Common myeloid progenitor, CD34-positive (primary cell): ENCODE measurements around the gene PEMT.

Source experiments
- CTCF ChIA-PET: fragments of 350-600 bp; sonication (Branson Sonifier 250); formaldehyde crosslinking; loops from one replicate; lab custom pipeline; 2021; ENCODE audit warnings: antibody characterized with exemption; lab: Charles Lee
- POLR2A ChIA-PET: fragments of 350-600 bp; sonication (Branson Sonifier 250); formaldehyde crosslinking; loops from one replicate; lab custom pipeline; 2021; ENCODE audit warnings: antibody characterized with exemption; lab: Charles Lee
- DNase-seq, 3 donors: peaks; one replicate each; pipeline versions ENCODE4 v3.0.0 to v3.0.0-alpha.2; 2013
- H3K27ac ChIP-seq, 2 experiments: 1 replicate in 1 of 2; 2 replicates in 1 of 2; pipeline ENCODE4 v1.7.0; 2013; ENCODE audit warnings: inconsistent platforms in 2 of 2, low read length in 2 of 2, mild to moderate bottlenecking in 2 of 2, low read depth in 1 of 2, moderate library complexity in 1 of 2; ENCODE audit not compliant: severe bottlenecking in 2 of 2, insufficient read depth in 1 of 2, poor library complexity in 1 of 2
- H3K27me3 ChIP-seq, 5 experiments: replicated peaks in 2 of 5; 1 replicate in 3 of 5; 2 replicates in 2 of 5; pipeline versions ENCODE4 v1.6.1 to v1.7.0; 2013; ENCODE audit warnings: low read length in 4 of 5, mild to moderate bottlenecking in 2 of 5, moderate library complexity in 2 of 5, inconsistent platforms in 1 of 5; ENCODE audit not compliant: insufficient read depth in 5 of 5, control insufficient read depth in 4 of 5
- H3K36me3 ChIP-seq, 4 experiments: 1 replicate in 2 of 4; 2 replicates in 2 of 4; pipeline versions ENCODE4 v1.6.1 to v1.7.0; 2013; ENCODE audit warnings: low read length in 3 of 4, control low read depth in 1 of 4, mild to moderate bottlenecking in 1 of 4; ENCODE audit not compliant: control insufficient read depth in 4 of 4, insufficient read depth in 4 of 4
- H3K4me1 ChIP-seq, 4 experiments: 1 replicate in 3 of 4; 2 replicates in 1 of 4; pipeline versions ENCODE4 v1.6.1 to v1.7.1; 2013; ENCODE audit warnings: low read length in 3 of 4, mild to moderate bottlenecking in 3 of 4, control low read depth in 1 of 4, inconsistent platforms in 1 of 4, moderate library complexity in 1 of 4; ENCODE audit not compliant: control insufficient read depth in 4 of 4, insufficient read depth in 4 of 4; ENCODE audit errors: control extremely low read depth in 1 of 4
- H3K4me3 ChIP-seq, 7 experiments: 1 replicate in 4 of 7; 2 replicates in 3 of 7; pipeline versions ENCODE4 v1.5.1 to v1.7.0; 2013; ENCODE audit warnings: mild to moderate bottlenecking in 7 of 7, low read length in 6 of 7, moderate library complexity in 6 of 7, inconsistent platforms in 2 of 7, low read depth in 2 of 7, control low read depth in 1 of 7; ENCODE audit not compliant: insufficient read depth in 4 of 7, control insufficient read depth in 1 of 7; ENCODE audit errors: extremely low read depth in 1 of 7
- H3K9me3 ChIP-seq, 5 experiments: 1 replicate in 4 of 5; 2 replicates in 1 of 5; pipeline versions ENCODE4 v1.6.1 to v1.7.1; 2013; ENCODE audit warnings: low read length in 4 of 5, mild to moderate bottlenecking in 2 of 5, inconsistent platforms in 1 of 5, low read depth in 1 of 5, moderate library complexity in 1 of 5; ENCODE audit not compliant: control insufficient read depth in 4 of 5, insufficient read depth in 2 of 5; ENCODE audit errors: control extremely low read depth in 1 of 5
- WGBS: methylation state at CpG from one replicate; pipeline ENCODE4 v1.1.5; 2013; ENCODE audit not compliant: insufficient coverage; 5-methylcytosine and 5-hydroxymethylcytosine counted together

PEMT gene

DNA sequence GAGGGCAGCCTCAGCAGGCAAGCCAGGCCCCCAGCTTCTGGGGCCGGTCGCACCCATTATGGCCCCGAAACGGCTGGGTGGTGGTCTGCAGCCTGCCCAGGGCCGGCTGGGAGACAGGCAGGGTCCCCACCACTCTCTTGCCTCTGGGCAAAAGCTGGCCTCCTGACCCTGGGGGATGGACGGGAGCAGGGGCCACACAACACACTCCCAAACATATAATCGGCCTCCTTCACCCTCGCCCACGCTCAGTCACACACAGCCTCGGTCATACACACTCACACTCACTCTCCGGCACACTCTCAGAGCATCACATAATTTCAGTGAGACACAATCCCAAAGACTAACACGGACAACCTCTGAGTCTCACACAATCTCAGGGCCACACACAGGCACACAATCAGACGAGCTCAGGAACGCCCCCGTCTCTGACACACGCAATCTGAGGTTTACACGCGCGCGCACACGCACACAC is 589 bp downstream of the PEMT start:
- peak overlapping the region; percentile 15 to 86 for H3K27ac ChIP-seq
- H3K36me3 ChIP-seq = no peaks in the 10 kb centered on the region
- WGBS = 0% methylated on average over 14 of the region's 21 CpGs
- H3K4me1 ChIP-seq = peaks cover 0 to 29% (median 27%) of the 10 kb centered on the region in 4 experiments
- H3K27me3 ChIP-seq = no peaks in the 10 kb centered on the region
- POLR2A ChIA-PET = interaction anchor here (0.5 kb wide), 1 partner anchor 27 kb away, joined by 3 read pairs; no protein-coding TSS in a partner anchor
- H3K4me3 ChIP-seq = peak overlapping the region; percentile 77 to 95 (median 92)
- no peaks in the 10 kb centered on the region for H3K9me3 ChIP-seq
- DNase-seq = no peak
- CTCF ChIA-PET = interaction anchor here (0.8 to 1.9 kb wide), 8 partner anchors 9 to 68 kb away, joined by 3 to 8 read pairs (median 4); no protein-coding TSS in a partner anchor

DNA sequence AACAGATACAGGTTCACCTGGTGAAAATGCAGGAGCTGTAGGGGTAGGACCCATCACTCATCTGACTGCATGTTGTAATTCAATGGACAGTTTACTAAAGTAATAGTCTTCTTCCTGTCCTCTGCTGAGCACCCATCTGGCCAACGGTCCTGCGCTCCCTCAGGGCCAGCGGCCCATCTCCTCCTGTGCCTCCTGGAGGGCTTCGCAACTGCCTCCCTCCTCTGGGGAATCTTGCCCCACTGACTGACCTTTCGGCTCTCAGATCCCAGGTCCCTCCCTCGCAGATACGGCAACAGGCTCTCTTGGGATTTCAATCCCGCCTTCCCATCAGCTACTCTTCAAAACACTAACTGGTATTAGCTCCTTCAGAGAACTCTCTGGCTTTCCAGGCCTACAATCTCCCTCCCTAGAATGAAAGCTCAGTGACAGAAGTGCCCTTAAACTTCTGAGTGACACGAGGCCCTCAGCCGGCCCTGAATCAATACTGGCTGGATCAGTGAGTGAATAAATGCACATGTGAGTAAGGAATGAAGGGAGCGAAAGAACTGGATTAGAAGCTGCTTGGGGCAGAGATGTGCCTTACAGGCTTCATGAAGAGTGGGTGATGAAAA is 1.3 kb downstream of the PEMT start:
- POLR2A ChIA-PET = no interaction called here
- Histone ChIP-seq H3K27ac (peak overlapping the region in 1 of 2 experiments; percentile 0), H3K4me1 (peaks cover 0 to 29% (median 27%) of the 10 kb centered on the region in 4 experiments), H3K36me3 (no peaks in the 10 kb centered on the region), H3K9me3 (no peaks in the 10 kb centered on the region), H3K27me3 (no peaks in the 10 kb centered on the region), H3K4me3 (peak overlapping the region in 6 of 7 experiments; percentile 77 to 95 (median 92))
- 97% methylated on average over 10 of the region's 11 CpGs for WGBS
- CTCF ChIA-PET = interaction anchor here (0.8 to 1.9 kb wide), 9 partner anchors 8 to 62 kb away, joined by 3 to 8 read pairs (median 3); no protein-coding TSS in a partner anchor
- DNase-seq = no peak

- DNase-seq = no peak
- WGBS = 92% methylated on average over 7 of the region's 10 CpGs
- Histone ChIP-seq H3K4me1 (peaks cover 0 to 20% (median 19%) of the 10 kb centered on the region in 4 experiments), H3K27ac (no peak overlapping the region), H3K4me3 (no peak overlapping the region), H3K9me3 (no peaks in the 10 kb centered on the region), H3K36me3 (no peaks in the 10 kb centered on the region), H3K27me3 (no peaks in the 10 kb centered on the region)
- ChIA-PET CTCF (interaction anchor here (1.0 to 2.0 kb wide), 3 partner anchors 26 to 91 kb away, joined by 3 to 8 read pairs (median 6); partner anchors contain the start of gene RASD1), POLR2A (no interaction called here)
Observed at GRCh38 chr17:17587614-17588337, 3.7 kb downstream of the PEMT start.

DNA sequence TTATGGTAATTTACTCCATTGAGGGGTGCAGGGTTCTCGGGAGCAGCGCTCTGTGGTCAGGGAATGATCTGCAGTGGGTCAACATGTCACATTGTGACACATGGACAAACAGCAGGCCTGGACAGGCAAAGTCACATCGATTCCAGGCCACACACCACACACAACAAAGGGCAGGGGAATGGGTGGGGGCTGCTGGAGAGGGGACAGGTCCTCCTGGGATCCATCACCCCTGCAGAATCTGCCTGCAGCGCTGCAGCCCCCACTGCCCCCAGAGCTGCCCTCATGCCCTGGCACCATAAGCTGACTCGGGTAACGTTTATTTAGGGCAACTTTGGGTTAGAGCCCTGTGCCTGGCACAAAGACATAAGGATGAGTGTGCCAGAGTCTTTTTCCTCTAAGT is 9.1 kb downstream of the PEMT start:
- no peaks in the 10 kb centered on the region for H3K27me3 ChIP-seq
- ChIA-PET CTCF (interaction anchor here (1.0 to 1.3 kb wide), 2 partner anchors 9 to 13 kb away, joined by 3 read pairs; partner anchors contain the start of gene PEMT), POLR2A (no interaction called here)
- 97% methylated on average over 5 of the region's 6 CpGs for WGBS
- H3K4me1 ChIP-seq = no peaks in the 10 kb centered on the region
- no peaks in the 10 kb centered on the region for H3K36me3 ChIP-seq
- no peak overlapping the region for H3K4me3 ChIP-seq
- H3K9me3 ChIP-seq = no peaks in the 10 kb centered on the region
- DNase-seq = no peak
- H3K27ac ChIP-seq = no peak overlapping the region

GRCh38 chr17:17581509-17581908 is 10.0 kb downstream of the PEMT start:
- Histone ChIP-seq H3K4me3 (no peak overlapping the region), H3K4me1 (no peaks in the 10 kb centered on the region), H3K36me3 (peaks cover 0 to 3% (median under 1%) of the 10 kb centered on the region in 4 experiments), H3K27me3 (no peaks in the 10 kb centered on the region), H3K9me3 (no peaks in the 10 kb centered on the region), H3K27ac (no peak overlapping the region)
- DNase-seq = no peak
- ChIA-PET POLR2A (no interaction called here), CTCF (interaction anchor here (1.0 to 1.3 kb wide), 2 partner anchors 10 to 12 kb away, joined by 3 read pairs; partner anchors contain the start of gene PEMT)
- WGBS = 93% methylated on average over 4 of the region's 6 CpGs

- Histone ChIP-seq H3K27me3 (no peaks in the 10 kb centered on the region), H3K4me1 (no peaks in the 10 kb centered on the region), H3K4me3 (no peak overlapping the region), H3K36me3 (peaks cover 0 to 8% (median 3%) of the 10 kb centered on the region in 4 experiments), H3K27ac (no peak overlapping the region), H3K9me3 (no peaks in the 10 kb centered on the region)
- ChIA-PET CTCF (interaction anchor here (1.3 to 1.4 kb wide), 2 partner anchors 12 kb away, joined by 3 to 5 read pairs; no protein-coding TSS in a partner anchor), POLR2A (interaction anchor here (0.6 kb wide), 1 partner anchor 127 kb away, joined by 5 read pairs; no protein-coding TSS in a partner anchor)
- DNase-seq = no peak
- WGBS = 100% methylated on average over 4 of the region's 8 CpGs
Observed at GRCh38 chr17:17580662-17581470, 10.6 kb downstream of the PEMT start.
